Upper lobe of left lung (tissue), 4 donors: Measurements from ENCODE around the gene SLC9A7.

Source experiments
- CTCF ChIP-seq, 6 experiments: fragments of 450-650 bp in 4 of 6; fragments of 200-600 bp in 2 of 6; sonication (generic) in 2 of 6; IDR thresholded peaks; one replicate each; pipeline ENCODE4 v1.5.1; 2016 to 2019; ENCODE audit warnings: antibody characterized with exemption in 6 of 6
- POLR2AphosphoS5 ChIP-seq, 2 donors: sonication (generic); formaldehyde crosslinking; IDR thresholded peaks; one replicate each; pipeline ENCODE4 v1.5.1; 2017; ENCODE audit warnings: antibody characterized with exemption in 2 of 2

- no peak for TF ChIP-seq CTCF (IDR thresholded peaks at IDR 0.05)
- no peak for TF ChIP-seq POLR2AphosphoS5 (IDR thresholded peaks at IDR 0.05)
Observed at GRCh38 chrX:46621572-46621971, 137.3 kb downstream of the SLC9A7 start.
